Measurements from ENCODE around the gene ALDOC.

ALDOC gene

GRCh38 chr17:28551421-28552175 is 25.1 kb downstream of the ALDOC start:
- DNase-seq, result no peak

- DNase-seq, result no peak
These were observed 25.8 kb downstream of the ALDOC start for GRCh38 chr17:28550858-28551257.

DNA sequence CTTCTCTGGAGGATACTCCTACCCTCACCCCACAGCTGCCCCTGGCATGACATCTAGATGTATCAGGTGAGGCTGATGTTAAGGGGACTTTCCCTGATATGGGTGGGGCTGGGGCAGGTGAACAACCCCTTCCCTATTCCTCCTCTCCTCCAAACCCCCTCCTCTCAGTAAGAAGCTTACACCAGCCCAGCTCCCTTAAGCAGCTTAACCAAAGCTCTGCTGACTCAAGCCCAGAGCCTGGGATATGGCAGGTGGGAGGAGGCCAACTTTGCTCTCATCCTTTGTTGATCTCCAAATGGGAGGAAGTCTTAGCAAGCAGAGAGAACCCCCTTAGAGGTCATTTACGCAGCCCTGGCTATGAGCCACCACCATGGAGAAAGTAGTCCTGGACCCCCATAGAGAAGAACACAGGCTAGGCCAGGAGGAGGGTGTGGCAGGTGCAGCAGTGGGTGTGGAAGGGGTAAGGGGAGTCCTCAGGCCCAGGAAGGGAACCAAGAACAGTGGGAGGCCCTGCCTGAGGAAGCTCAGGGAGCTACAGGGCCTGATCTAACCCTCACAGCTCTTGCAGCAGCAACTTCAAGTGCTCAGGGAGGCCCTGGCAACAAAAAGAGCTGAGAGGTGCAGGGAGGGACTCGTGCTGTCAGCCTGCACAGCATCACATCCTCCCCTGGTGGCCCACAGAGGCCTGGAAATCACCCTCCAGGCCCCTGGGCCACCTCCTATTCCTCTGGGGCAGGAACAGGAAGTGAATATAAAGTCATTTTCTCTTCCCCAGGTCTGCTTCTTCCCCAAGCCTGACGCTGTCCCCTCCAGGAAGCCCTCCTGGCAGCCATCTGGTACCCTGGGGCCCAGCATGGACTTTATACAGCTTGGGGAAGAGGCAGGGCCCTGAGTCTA is 27.2 kb downstream of the ALDOC start:
- peak; percentile 42 for DNase-seq

DNA sequence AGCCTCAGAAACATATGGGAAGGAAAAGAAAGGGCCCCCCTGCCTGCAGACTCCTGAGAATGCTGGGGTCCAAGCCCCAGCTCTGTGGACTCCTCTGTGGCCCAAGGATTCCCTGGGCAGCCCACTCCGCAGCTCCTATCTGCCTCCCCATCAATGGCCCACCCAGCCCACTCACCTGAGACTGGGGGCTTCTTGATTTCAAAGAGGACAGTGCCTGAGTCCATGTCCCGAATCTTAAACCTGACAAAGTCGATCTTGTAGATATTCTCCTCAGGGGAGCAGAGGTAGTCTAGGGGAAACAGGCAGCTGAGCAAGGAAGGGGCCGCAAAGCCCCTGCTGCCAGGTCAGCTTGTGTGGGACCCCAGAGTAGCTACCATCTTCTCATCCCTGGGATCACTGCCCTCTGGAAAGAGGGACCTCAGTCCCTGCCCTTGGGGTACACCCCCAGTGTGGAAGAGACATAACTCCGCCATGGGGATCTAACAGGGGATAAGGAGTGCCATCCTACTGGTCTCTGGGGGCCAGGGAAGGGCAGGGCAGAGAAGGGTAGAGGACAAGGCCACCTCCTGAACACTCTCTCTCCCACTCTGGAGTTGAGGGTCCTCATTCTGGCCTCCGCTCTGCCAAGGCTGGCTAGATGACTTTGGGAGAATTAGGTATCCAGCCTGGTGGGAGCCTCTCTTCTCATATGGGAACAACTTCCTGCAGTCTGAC is 28.1 kb downstream of the ALDOC start:
- DNase-seq, result no peak

DNA sequence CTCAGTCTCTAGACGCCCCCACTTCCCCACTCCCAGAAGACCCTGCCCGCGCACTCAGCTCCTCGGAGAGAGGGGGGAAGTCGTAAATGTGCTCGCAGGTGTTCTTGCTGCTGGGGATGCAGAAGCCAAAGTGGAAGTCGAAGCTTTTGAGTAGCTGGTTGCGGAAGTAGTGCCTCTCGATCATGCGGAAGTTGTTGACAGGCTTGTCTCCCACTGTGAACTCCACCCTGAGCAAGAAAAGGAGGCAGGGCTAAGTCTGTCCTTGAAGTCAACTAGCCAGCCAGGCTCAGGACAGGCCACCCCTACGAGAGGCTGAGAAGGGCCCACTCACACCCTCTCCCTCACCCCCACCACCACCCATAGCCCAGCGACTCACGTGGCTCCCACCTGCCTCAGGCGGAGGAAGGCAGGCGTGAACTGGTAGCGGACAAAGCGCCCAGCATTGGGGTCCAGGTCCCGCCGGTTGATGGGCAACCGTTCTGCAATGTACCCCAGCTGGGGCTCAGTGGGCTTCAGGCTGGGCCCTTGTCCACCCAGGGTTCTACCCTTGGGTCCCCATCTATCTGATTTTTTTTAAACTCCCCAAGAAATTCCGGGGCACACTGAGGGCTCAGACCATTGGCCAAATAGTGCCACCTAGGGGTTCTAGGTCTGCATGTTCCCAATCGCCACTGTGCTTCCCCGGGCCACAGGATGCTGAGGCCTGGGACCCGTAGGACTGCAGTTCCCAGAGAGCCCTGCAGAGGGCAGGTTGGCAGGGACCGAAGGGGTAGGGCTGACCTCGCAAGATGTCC is 28.9 kb downstream of the ALDOC start:
- peak; percentile 57 for DNase-seq

GRCh38 chr17:28547096-28547622 is 29.5 kb downstream of the ALDOC start:
- no peak for DNase-seq

DNA sequence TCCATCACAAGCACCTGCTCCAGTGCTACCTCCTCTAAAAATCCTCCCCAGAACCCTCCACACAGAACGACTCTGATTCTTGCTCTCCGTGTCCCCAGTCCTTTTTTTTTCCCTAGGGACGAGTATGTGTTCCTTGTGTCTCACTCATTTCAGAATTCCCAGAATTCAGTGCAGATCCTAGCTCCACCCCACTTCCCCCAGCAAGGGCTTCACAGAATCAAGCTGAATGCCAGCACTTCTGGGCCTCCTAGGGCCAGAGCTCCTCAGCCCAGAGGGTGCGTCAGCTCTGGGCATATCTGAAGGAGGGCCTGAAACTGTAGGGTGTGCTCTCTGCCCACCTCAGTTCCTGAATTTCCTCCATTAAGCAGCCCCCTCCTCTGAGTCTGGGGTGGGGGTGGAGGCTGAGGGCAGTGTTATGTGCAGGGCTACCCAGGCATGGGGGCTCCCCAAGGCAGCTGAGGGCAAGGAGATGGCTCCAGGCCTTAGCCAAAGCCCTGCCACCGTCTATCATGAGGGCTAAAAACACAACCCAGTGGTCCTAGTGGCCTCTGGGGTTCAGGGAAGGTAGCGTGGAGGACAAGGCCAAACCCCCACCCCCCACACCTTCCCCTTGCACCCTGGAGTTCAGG is 30.8 kb downstream of the ALDOC start:
- no peak for DNase-seq

DNA sequence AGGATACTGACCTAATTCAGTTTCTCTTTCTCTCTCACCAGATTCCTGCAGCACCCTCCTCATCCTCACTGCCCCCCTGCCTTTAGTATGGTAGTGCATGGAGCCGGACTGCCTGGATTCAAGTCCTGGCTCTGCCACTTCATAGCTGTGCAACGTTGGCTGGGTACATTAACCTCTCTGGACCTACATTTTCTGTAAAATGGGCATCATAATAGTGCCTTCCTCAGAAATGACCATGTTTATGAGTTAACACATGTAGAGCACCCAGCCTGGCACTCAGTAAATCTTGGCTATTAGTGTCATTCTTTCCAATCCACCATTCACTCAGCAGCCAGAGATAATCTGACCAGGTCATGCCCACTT is 31.6 kb downstream of the ALDOC start:
- DNase-seq, result no peak

DNA sequence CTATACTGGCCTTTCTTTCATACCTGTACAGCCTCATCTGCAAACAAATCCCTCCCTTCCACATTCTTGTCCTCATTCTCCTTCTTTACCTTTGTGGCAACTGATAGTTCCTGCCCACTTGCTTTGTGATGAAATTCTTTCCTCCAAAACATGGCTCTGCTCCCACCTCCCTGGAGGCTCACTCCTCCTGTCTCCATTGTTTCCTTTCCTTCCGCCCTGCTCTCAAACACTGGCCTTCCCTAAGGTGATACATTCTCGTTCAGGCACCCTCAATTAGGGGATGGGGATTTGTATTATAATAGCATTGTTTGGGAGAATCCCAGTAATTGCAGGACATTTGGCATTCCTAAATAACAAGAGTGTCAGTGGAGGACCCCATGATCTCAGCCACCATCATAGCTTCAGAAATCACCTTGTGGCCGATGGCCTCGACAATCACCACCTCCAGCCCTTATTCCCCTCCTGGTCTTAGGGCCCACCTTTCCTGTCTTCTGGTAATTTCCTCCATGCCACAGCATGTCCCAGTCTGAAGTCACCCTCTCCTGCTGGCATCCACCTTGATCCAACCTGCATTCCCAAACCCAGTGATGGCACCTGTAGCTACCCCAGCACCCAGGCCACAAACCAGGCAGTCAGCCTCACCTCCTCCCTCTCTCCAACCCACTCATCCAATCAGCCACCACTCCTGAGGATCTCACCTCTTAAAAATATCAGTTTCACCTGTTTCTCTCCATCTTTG is 32.1 kb downstream of the ALDOC start:
- DNase-seq, result no peak

- DNase-seq, result no peak
These were observed 35.3 kb downstream of the ALDOC start for GRCh38 chr17:28541439-28541838.

DNA sequence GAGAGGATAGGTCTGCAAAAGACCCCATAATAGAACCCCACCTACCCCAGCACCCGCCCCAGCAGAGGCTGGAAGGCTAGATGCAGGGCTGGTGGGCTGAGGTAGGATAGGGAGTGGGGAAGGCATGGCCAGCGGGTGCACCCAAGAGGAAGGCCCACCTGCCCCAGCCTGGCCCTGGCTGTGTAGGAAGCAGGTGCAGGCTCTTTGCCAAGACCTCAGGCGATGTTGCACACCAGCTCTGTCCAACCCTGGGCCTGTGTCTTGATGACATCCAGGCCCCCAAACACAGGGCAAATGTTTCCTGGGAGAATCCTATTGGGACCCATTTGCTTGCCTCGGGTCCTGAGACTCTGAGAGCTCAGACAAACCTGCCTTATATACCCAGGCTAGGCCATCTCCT is 36.5 kb downstream of the ALDOC start:
- DNase-seq, result no peak

DNA sequence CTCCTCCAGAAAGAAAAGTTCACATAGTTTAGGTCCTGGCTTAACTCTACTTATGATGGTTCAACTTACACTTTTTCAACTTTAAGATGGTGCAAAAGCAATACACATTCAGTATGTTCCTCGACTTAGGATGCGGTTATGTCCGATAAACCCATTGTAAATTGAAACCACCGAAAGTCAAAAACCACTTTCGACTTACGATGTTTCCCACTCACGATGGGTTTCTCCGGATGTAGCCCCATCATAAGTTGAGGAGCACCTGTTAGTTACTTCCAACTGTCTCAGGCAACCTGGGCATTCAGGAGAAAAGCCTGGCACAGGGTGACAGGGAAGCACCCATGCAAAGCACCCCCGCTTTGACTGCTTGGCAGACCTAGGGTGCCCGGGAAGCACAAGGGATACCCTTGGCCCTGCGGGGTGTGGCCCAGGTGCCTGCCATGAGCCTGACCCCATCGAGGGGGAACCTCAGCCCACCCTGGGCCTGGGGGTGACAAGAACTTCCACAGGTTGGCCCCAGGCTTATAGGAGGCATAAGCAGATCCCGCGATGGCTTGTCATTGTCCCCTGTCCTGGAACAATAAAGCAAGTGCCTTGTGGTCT is 38.3 kb downstream of the ALDOC start:
- DNase-seq, result no peak

DNA sequence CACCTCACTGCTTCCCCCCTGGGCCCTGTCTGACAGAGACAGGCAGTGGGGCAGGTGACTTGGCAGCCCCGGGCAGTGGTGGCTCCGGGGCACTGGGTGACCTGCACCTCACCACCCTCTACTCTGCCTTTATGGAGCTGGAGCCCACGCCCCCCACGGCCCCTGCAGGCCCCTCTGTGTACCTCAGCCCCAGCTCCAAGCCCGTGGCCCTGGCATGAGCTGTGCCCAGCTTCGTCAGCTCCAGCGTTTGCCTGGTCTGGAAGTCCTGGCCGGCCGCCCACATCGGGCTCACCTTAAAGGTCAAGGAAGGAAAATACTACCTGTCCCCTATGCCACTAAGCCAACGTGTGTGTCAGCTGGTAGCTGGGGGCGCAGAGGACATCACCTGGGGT is 39.5 kb downstream of the ALDOC start:
- no peak for DNase-seq

GRCh38 chr17:28536532-28537218 is 40.0 kb downstream of the ALDOC start:
- no peak for DNase-seq

- no peak for DNase-seq
These were observed 41.8 kb downstream of the ALDOC start for GRCh38 chr17:28534740-28535375.

DNA sequence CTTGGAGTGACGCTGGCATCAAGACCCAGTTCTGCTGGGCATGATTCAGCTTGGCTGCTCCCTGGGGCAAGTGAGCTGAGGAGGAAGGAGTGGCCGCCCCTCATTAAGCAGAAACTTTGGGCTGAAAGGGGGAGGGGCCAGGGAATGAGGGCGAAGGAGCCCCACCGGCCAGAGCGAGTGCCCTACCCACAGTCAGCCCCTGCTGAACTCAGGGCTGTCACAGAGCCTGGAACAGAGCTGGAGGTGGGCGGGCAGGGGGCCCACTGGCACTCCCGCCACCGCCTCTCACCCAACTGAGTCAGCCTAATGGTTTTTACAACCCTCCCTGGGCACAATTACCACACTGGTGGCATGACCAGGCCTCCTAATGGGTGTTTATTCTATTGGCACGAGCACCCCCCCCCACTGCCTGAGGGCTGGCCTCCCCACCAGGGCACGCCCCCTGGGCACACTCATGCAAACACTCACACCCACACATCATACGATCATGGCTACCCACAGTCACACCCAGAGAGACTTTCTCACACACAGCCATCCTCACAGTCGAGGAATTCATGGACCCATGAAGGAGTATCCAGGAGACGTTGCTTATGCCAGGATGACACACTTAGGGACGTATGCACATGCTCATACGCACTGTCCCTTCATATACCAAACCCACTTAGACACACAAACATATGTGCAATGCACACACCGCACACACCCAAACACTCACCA is 43.4 kb downstream of the ALDOC start:
- no peak for DNase-seq

- DNase-seq, result no peak
These were observed 44.4 kb downstream of the ALDOC start for GRCh38 chr17:28532050-28532960.

DNA sequence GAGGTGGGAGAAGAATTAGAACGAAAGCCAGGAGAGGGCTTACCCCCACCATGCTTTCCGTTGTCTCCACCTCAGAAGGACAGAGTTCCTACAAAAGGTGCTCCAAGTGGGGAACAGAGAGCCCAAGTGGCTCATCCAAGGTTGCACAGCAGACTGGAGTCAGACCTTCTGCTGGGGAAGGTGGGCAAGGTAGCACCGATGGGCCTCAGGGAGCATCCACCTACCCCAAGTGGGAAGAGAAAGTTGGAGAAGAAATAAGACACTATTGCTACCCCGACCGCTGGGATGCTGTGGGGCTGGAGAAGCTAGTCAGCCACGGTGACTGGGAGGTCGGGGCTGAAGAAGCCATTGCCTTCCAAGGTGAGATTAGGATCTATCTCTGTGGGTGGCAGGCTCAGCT is 45.8 kb downstream of the ALDOC start:
- no peak for DNase-seq

All from activated CD8-positive, alpha-beta memory T cell treated with anti-CD3 and anti-CD28 coated beads, Interleukin-2, amount 50 U/mL, for 4 hours (primary cell).